GM19035 (cell line): Measurements from ENCODE around the gene C1orf21.

Source experiments
- ATAC-seq: cut with Tn5 transposase; IDR thresholded peaks from one replicate; pipeline ENCODE4 v1.9.1; 2021; ENCODE audit not compliant: unreplicated experiment

The C1orf21 gene

DNA sequence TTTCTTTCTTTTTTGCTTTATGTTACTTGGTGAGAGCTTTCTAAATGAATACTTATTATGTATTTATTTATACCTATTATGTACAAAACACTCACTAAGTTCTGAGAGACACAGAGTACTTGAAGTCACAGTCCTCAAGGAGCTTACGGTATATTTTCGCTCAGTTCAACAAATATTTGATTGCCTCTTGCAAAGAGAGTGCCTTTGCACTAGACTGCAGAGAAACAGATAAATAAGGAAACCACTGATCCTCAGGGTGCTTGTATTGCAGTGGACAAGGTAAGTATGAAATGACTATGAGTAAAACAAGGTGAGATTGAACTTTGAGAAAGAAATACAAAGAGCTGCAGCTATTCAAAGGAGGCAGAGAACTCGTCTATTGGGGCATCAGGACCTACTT, 123.3 kb downstream of the C1orf21 start:
- ATAC-seq, result no peak

DNA sequence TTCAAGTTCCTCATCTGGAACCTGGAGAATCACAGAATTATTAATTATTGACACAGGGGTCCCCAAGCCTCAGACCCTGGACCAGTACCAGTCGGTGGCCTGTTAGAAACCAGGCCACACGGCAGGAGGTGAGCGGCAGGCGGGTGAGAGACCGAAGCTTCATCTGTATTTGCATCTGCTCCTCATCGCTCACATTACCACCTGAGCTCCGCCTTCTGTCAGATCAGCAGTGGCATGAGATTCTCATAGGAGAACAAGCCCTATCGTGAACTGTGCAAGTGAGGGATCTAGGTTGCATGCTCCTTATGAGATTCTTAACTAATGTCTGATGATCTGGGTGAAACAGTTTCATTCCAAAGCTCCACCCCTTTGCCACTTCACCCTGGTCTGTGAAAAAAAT, 125.9 kb downstream of the C1orf21 start:
- ATAC-seq, result no peak

DNA sequence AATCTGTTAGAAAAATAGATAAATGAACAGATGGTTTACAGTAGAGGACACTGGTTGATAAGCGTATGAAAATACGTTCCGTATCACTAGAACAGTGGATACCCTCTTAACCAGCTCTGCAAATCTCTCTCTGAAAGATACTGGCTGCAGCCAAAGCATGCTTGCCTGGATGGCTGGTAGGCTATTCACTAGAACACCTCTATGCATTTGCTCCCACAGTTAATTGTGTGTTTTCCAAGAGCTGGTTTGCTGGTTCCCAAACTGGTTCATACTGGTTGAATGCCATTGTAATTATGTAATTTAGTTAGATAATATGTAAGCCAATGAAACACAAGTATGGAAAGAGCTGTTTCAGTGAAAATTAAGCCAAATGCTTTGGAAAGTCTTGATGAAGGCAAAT, 126.6 kb downstream of the C1orf21 start:
- ATAC-seq, result no peak

DNA sequence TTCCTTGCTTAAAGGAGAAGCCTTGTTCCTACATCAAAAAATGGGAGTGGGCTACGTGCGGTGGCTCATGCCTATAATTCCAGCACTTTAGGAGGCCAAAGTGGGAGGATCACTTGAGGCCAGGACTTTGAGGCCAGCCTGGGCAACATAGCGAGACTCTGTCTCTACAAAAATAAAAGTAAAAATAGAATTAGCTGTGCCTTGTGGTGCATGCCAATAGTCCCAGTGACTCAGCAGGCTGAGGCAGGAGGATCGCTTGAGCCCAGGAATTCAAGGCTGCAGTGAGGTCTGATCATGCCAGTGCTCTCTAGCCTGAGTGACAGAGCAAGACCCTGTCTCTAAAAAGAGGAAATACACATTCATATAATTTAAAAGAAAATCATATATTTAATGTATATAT, 127.1 kb downstream of the C1orf21 start:
- ATAC-seq, result no peak

DNA sequence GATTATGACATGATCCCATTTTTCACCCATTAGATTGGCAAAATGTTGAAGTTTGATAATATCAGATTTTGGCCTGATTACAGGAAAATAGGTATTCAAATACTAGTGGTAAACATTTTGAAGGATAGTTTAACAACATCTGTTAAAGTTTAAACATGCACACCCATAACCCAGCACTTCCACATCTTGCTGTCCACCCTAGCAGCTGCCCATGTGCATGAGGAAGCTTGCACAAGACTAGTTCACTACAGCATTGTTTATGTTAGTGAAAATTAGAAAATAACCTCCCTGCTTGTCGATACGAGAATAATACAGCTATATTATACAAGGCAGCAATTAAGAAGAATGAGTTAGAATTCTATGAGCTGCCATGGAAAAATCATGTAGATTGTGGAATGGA, 127.6 kb downstream of the C1orf21 start:
- ATAC-seq, result no peak

DNA sequence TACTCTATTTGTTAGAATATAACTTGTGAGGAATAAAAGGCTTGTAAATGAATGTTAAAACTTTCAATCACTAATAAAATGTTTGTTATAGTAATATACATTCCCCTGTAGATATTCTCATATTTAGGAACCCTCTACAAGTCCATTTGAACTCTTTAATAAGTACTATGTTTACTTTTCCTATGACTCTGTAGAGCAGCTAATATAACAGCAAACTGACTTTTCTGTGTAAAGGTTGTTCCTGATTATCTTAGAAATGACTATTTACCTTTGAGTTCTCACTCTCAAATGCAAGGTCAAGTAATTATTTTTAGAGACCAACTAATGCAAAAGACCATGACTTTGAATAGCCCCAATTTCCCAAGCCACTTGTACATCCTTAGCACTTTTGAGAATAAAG, 130.3 kb downstream of the C1orf21 start:
- no peak for ATAC-seq

DNA sequence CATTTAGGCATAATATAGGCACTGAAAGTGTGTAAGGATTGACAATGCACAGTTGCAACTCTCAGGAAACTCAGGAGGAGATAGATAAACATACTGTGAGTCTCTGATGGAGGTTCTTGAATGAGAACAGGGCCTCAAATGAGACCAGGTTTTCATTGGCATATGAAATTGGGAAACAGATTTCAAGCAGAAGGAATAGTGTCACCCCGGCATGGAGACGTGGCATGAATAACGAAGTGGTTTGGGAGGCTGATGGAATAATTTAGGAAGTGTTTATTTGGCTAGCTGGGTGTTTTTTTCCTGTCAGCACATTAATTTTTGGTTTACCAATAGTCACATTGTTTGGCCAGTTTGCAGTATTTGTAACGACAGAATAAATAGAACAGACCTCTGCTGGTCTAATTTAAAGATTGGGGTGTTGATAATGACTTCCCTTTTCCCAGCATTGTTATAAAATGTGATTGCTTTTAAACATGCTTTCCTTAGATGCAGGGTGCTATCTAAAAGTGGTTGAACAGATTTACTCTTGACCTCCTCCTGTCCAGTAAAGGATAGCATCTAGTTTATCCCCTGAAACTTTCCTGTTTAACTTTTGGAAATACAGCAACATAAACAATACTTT, 132.0 kb downstream of the C1orf21 start:
- no peak for ATAC-seq

DNA sequence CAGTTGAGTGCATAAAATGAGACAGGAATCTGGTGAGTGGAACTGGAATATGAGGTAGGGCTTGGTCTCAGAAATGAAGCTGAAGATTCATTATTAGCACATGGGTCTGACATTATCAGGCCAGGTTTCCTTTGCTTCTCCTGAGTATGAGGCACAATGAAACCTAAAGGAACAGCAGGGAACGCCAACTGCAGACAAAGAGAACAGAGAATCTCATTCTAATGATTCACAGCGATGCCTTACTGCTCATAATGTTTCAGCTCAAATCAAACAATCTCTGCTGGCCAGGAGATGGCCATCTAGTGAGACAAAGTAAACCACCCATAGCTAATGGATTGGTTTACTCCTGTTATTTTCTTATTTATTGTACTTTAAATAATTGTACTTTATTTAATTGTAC, 133.5 kb downstream of the C1orf21 start:
- ATAC-seq, result no peak

DNA sequence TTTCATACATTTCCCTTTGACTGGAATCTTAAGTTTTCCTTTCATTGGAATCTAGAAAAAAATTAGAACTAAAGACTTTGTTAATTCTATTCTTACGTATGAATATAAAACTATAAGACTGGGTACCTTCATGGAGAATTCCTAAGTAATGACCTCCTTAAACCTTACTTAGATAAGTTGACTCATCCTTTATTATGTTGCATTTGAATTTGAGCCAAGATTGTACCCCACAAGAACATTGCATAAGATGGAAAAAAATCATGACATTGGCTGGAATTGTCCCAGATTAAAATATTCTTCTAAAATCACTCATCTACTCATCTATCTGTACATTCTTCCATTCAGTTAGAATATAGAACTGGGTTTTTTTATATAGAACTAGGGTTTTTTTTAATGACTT, 137.4 kb downstream of the C1orf21 start:
- no peak for ATAC-seq

DNA sequence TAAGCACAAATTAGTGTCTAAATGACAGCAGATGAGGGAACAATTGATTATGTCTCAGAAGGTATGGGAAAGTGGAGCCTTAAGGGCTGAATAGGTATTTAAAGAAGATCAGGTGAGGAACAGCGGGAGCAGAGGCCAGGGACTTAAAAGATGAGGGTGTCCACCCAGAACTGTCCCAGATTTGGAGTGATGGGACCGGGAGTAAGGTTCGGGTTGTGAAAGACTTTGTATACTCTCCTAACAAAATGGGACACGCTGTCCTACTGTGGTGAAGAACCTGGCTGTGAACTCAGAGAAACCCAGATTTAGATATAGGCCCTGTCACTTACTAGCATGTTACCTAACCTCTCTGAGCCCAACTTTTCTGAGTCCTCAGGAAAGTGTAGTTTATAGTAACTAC, 140.6 kb downstream of the C1orf21 start:
- no peak for ATAC-seq

DNA sequence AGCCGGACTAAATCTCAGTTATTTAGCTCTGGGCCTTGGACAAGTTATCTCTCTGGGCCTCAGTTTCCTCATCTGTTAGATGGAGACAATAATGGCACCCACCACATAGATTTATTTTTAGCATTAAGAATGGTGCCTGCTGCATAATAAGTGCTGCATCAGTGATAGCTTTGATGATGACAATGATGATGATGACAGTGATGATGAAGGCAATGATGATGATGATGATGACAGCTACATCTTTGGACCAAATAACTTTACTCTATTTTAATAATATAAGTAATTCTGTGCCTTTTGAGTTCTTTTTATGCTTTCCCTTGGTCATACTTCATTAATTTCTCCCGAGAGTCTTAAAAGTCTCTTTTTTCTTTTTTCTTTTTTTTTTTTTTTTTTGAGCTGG, 143.4 kb downstream of the C1orf21 start:
- no peak for ATAC-seq

DNA sequence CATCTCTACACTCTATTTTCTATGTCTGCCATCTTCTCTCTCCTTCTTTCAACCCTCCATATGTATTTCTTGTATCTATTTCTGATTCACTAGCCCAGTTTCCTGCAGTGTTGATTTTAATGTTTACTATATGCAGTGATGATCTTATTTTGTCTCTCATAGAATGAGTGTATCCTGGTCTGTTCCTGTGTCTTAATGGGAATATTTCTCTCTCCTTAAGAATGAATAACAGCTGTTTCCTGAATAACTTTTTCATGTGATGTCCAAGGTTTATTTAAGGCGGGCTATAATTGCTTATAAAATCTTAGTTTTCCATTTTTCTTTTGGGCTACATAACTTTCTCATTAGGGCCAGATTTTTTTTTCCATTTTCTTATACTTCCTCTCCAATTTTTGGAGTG, 144.5 kb downstream of the C1orf21 start:
- no peak for ATAC-seq

DNA sequence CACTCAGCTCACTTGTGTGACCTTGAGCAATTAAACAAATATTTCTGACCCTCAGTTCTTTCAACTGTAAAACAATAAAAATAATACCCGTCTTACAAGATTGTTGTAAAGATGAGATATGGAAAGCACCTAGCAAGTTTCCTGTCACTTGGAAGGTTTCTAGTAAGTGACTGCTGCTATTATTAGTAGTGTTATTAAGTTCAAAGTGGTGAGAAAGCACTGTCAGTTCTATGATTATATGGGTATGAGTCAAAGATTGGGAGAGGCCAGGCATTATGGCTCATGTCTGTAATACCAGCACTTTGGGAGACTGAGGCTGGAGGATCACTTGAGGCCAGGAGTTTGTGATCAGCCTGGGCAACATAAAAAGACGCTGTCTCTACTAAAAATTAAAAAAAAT, 145.4 kb downstream of the C1orf21 start:
- no peak for ATAC-seq

DNA sequence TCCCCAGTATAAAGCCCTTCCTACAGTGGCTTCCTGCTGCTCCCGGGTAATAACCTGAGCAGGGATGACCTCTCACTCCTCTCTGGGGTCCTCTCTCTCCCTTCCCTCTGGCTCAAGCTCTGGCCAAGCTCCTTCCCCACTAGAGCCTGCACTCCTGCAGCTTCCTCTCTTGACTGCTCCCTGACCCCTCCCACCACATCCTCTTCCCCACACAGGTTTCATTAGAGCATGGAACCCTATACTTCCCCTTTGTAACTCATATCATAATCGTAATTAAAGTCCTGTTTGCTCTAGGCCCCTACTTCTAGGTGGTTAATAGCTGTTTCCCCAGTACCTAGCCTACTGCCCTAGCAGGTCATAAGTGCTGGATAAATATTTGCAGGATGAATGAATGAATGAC, 146.2 kb downstream of the C1orf21 start:
- ATAC-seq, result no peak

DNA sequence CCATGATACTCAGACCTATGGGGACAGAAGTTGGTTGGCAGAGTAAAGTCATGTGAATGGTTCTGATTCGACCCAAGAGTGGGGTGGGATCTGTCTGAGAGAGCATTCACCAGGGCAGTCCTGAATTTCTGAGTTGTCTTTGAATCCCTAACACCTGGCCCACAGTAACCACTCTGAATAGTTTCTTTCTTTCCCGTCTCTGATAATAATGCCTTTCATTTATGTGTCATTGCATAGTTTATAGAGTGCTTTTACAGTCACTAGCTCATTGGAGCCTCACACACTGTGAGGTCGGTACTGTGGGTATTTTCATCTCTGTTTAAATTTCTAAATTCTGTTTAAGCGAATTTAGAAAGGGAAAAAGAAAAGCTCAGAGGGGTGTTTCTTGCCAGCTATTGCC, 147.1 kb downstream of the C1orf21 start:
- ATAC-seq, result no peak

DNA sequence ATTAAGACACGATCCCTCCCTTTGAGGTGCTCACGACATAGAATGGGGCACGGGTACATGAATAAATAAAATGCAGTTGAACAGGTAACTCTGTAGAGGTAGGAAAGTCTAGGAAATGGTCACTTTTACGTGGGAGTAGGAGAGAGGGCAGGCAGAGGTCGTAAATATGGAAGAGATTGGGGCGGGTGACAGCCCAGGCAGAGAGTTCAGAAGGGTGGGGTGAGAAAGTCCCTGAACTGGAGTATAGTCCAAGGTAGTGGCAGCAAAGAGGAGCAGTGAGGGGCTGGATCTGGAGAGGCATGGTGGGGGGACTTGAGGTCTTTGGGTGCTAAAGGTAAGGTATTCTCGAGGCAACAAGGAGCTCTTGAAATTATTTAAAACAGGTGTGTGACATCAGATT, 147.9 kb downstream of the C1orf21 start:
- no peak for ATAC-seq

DNA sequence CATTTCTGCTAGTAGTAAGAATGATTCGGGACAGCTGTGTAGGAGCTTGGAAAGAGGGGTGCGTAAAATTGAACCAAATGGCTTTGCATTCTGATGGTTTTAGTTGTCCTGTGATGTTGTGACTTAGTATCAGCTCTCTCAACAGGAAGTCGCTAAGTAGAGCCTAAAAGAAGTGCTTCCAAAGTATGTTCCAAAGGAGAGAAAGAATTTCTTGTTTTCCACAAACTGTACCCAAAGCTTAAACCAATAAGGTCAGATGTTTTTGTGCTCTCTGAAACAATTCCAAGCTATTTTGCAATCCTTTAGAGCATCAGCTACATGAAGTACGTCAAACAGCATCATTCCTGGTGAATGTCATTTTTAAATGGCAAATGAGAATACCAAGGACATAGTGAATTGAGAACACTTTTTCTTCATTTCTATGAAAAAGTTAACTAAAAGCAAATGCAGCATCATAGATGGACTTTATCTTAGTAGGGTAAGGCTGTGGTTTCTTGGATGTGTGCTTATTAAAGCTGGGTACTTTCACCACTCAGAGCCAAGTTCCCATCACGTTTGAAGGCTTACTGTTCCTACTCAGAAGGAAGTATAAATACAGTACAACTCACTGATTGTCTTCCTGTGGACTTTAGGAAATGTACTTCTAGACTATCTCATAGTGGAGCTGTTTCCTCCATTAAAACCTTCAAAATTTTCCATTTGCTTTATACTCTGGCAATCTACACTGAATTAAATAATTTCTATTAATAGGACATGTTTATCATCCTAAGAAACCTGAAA, 148.6 kb downstream of the C1orf21 start:
- ATAC-seq, result no peak

DNA sequence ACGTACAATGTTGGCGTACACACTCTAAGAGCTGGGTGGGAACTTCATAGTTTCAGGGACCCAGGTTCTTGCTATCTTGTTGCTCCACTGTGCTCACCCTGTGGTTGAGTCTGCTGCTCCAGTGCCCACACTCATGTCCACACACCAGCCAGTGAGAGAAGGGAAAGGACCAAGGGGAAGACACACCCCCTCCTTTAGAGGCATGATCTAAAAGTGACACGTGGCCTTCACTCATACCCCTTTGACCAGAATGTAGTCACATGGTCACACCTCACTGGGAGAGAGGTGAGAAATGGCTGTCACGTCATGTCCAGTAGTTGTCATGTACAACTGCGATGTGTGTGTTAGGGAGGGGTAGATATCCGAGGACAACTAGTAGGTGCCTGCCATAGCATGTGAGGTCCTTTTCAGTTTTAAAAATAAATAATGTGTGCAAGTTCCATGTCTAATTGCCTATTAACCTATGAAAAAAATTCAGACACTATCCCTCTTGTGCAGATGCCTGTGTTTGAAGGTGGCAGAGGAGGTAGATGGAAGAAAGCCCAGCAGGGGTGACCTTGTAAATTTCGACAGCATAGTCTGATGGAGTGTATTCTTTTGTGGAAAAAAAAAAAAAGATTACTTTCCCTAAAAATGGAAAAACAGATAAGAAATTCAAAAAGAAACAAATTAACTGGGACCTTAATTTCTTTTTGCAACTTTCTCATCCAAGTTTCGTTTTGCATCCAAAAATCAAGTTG, 149.6 kb downstream of the C1orf21 start:
- no peak for ATAC-seq

DNA sequence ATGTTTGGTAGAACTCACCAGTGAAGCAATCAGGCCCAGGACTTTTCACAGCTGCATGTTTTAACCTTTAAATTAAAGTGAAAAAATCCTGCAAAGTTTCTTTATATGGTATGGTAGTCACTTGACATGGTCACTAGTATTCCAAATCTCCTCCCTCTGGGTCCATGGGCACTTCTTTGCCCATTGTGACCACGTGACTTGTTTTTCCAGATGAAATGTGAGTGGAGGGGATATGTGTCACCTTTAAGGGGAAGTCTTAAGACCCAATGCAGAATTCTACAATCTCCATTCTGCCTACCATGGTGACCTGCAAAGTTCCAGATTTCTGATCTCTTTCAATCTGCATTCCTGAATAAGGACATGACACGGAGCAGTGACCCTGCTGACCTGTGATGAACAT, 152.8 kb downstream of the C1orf21 start:
- no peak for ATAC-seq

DNA sequence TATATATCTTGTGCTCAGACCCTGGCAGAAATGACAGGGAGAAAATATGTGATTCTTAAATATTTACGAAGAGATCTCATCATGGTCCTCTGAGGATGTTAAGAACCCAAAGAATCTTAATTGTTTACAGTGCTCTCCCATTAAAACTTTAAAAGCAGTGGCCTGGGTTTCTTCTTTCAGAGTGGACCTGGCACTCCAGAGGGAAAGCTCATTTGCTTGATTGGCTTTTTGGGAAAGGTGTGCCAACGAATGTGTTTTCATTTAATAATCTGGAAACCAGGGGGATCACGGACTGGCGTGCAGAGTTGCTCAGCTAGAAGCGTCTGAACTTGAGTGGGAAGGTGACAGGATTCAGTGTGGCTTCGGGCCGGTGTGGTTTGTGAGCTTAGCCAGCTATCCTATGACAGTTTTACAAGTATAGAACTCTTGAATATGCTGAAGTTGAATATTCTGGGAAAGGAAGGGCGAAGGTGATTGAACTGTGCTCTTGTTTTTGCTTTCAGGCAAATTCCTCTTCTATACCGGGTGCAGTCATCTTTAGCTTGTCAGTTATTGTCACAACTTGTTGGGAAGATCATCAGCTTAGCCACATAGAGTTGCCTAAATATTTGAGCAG, 154.8 kb downstream of the C1orf21 start:
- ATAC-seq, result no peak

DNA sequence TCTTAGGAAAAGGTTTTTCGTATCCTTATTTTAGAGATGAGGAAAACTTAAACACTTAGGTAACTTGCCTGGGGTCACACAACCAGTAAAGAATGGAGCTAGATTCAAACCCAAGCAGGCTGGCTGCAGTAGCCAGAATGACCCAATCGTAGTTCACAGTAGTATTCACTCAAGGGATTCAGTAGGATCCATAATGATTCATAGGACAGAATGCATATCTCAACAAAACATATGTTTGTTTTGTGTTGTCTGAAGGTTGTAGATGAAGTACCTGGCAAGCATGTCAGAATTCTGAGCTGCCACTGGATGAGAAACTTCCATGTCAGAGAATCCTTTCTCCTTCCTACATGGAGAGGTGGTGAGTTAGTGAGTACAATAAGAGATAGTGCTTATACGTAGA, 155.5 kb downstream of the C1orf21 start:
- no peak for ATAC-seq

DNA sequence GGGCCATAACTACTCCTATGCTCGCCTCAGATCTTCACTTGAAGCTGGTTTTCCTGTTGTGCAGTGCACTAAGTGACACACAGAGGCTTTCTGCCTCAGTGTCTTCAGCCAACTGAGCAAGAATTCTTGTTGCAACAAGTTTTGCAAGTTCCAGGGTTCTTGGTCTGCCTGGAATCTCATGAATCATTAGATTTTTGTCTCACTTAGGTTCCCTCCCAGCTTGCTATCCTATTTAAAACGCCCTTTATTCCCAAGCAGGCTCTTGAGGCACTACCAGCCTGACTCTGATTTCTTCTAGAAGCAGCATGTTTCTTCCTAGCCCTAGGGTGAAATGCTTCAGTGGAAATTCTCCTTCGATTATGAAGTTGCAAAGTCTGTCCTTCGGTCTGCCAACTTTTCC, 158.8 kb downstream of the C1orf21 start:
- ATAC-seq, result no peak
